ENCODE data around the gene C4orf50. TPM values are rescaled to one million over a fixed set of nuclear protein-coding genes. Genes with fewer than 3 reads are reported as not detected.

Gene C4orf50
- polyA plus RNA-seq, 3 donors = not detected

DNA sequence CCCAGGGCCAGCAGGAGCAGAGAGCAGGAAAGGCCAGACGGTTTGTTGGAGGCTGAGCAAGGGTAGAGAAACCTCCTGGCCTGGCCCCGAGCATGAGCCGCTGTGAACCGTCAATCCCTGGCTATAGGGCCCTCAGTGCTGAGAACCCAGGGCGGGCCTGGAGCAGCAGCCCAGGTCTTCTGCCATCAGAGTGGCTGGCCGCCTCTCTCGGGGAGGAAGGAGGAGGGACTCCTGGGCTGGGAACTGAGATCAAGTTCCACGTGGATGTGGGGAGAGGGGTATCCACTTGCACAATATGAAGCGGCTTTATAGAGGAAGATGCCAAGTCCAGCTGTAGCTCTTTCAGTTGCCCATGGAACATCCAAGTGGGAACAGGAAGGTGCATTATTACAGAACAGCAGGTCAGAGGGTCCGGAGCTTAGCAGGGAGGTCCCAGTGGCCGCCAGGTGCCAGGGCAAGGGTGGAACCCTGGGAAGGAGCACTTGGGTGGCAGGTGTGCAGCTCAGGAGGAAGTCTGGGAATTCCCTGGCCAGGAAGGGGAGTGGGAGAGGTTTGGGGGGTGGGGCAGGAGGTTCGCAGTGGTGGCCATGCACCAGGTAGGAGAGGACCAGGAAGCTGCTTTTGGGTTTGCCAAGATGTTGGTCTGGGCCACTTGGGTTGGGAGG, 93.6 kb downstream of the C4orf50 start:
- Histone ChIP-seq H3K4me3 (replicated peaks in 1 of 3; ENCODE audit: low read depth in 2 of 3, low read length in 3 of 3) (no peak overlapping the region), H3K4me2 (replicated peaks; ENCODE audit: extremely low read depth, low read length, poor library complexity, severe bottlenecking) (no peak overlapping the region), H4K20me1 (ENCODE audit: insufficient read depth, low read length) (no peaks in the 10 kb centered on the region), H2AFZ (ENCODE audit: insufficient read depth, low read depth, low read length, poor library complexity, severe bottlenecking) (no peak overlapping the region), H3K9ac (ENCODE audit: insufficient read depth, low read length, poor library complexity, severe bottlenecking) (no peak overlapping the region), H3K9me3 (replicated peaks in 1 of 2; ENCODE audit: control insufficient read depth in 1 of 2, insufficient read depth in 1 of 2, low read length in 2 of 2) (no peaks in the 10 kb centered on the region), H3K4me1 (ENCODE audit: control insufficient read depth in 1 of 2, insufficient read depth in 2 of 2, low read length in 2 of 2) (no peaks in the 10 kb centered on the region), H3K27me3 (ENCODE audit: control insufficient read depth in 2 of 2, insufficient read depth in 2 of 2, low read length in 2 of 2) (no peaks in the 10 kb centered on the region), H3K27ac (ENCODE audit: low read depth in 1 of 2, low read length in 2 of 2) (no peak overlapping the region), H3K79me2 (ENCODE audit: insufficient read depth, low read length) (no peaks in the 10 kb centered on the region), H3K36me3 (replicated peaks in 1 of 2; ENCODE audit: control insufficient read depth in 1 of 2, insufficient read depth in 2 of 2, low read length in 2 of 2) (no peaks in the 10 kb centered on the region)
- Mint-ChIP-seq H3K4me3 (no peak overlapping the region), H3K27me3 (ENCODE audit: low read depth in 3 of 3) (peaks cover 3 to 28% (median 19%) of the 10 kb centered on the region in 3 donors), H3K36me3 (no peaks in the 10 kb centered on the region), H3K9me3 (peaks cover 0 to 4% (median 0%) of the 10 kb centered on the region in 7 donors), H3K27ac (no peak overlapping the region), H3K4me1 (no peaks in the 10 kb centered on the region)
- no peak for DNase-seq
- 82% methylated on average over 12 of the region's 12 CpGs for WGBS (ENCODE audit: insufficient coverage)
- no peak for TF ChIP-seq CTCF (IDR thresholded peaks at IDR 0.05)
- intact Hi-C loops (cut with micrococcal nuclease) = no loop called here

DNA sequence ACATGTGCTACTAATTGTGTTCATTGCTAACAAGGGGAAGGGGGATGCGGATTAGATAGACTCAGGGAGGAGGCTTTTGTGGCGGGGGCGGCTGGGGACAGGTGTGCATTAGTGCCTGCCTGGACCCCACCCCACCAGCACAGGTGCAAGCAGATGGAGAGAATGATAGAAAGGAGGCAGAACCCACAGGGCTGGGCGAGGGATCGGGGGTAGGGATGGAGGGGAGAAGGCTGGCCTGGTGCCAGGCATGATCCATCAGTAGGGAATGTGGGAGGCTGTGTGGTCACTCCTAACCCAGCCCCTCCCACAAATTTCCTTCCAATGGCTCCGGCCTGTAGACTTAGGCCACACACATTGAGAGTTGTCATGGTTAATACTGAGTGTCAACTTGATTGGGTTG, 94.9 kb downstream of the C4orf50 start:
- Histone ChIP-seq H3K27me3 (ENCODE audit: control insufficient read depth in 2 of 2, insufficient read depth in 2 of 2, low read length in 2 of 2) (no peaks in the 10 kb centered on the region), H3K79me2 (ENCODE audit: insufficient read depth, low read length) (no peaks in the 10 kb centered on the region), H2AFZ (ENCODE audit: insufficient read depth, low read depth, low read length, poor library complexity, severe bottlenecking) (no peak overlapping the region), H3K9ac (ENCODE audit: insufficient read depth, low read length, poor library complexity, severe bottlenecking) (no peak overlapping the region), H3K9me3 (replicated peaks in 1 of 2; ENCODE audit: control insufficient read depth in 1 of 2, insufficient read depth in 1 of 2, low read length in 2 of 2) (no peaks in the 10 kb centered on the region), H3K4me3 (replicated peaks in 1 of 3; ENCODE audit: low read depth in 2 of 3, low read length in 3 of 3) (no peak overlapping the region), H3K27ac (ENCODE audit: low read depth in 1 of 2, low read length in 2 of 2) (no peak overlapping the region), H3K4me2 (replicated peaks; ENCODE audit: extremely low read depth, low read length, poor library complexity, severe bottlenecking) (no peak overlapping the region), H4K20me1 (ENCODE audit: insufficient read depth, low read length) (no peaks in the 10 kb centered on the region), H3K4me1 (ENCODE audit: control insufficient read depth in 1 of 2, insufficient read depth in 2 of 2, low read length in 2 of 2) (no peaks in the 10 kb centered on the region), H3K36me3 (replicated peaks in 1 of 2; ENCODE audit: control insufficient read depth in 1 of 2, insufficient read depth in 2 of 2, low read length in 2 of 2) (no peaks in the 10 kb centered on the region)
- H3K27ac Mint-ChIP-seq = no peak overlapping the region
- H3K9me3 Mint-ChIP-seq = peaks cover 0 to 4% (median 0%) of the 10 kb centered on the region in 7 donors
- DNase-seq = no peak
- intact Hi-C loops (cut with micrococcal nuclease) = no loop called here
- 80% methylated on average over 1 of the region's 6 CpGs for WGBS (ENCODE audit: insufficient coverage)
- no peaks in the 10 kb centered on the region for H3K36me3 Mint-ChIP-seq
- H3K4me1 Mint-ChIP-seq = no peaks in the 10 kb centered on the region
- no peak for TF ChIP-seq CTCF (IDR thresholded peaks at IDR 0.05)
- H3K27me3 Mint-ChIP-seq (ENCODE audit: low read depth in 3 of 3) = peaks cover 7 to 28% (median 19%) of the 10 kb centered on the region in 3 donors
- H3K4me3 Mint-ChIP-seq = peak overlapping the region in 1 of 2 donors; percentile 20
